Uterus (tissue), 4 donors: ENCODE results near the gene TINAGL1. TPM values are rescaled to one million over a fixed set of nuclear protein-coding genes. Genes with fewer than 3 reads are reported as not detected.

Experiments
- DNase-seq, 2 donors: peaks; one replicate each; pipeline ENCODE4 v3.0.0-alpha.2; 2019 to 2020
- H3K27ac ChIP-seq, 2 donors: fragments of 200-600 bp; sonication (generic); 1 replicate in 1 of 2; 2 replicates in 1 of 2; pipeline ENCODE4 v1.5.1; 2016 to 2018
- H3K27me3 ChIP-seq, 2 donors: fragments of 200-600 bp; sonication (generic); one replicate each; pipeline ENCODE4 v1.5.1; 2018 to 2019; ENCODE audit warnings: control low read depth in 1 of 2
- H3K36me3 ChIP-seq, 2 donors: fragments of 200-600 bp; sonication (generic); one replicate each; pipeline ENCODE4 v1.5.1; 2019; ENCODE audit warnings: control low read depth in 1 of 2
- H3K4me1 ChIP-seq, 2 donors: fragments of 200-600 bp; sonication (generic); one replicate each; pipeline ENCODE4 v1.5.1; 2018 to 2019; ENCODE audit warnings: control low read depth in 1 of 2
- H3K4me3 ChIP-seq, 2 donors: fragments of 200-600 bp; sonication (generic); 1 replicate in 1 of 2; 2 replicates in 1 of 2; pipeline ENCODE4 v1.5.1; 2018 to 2019; ENCODE audit warnings: mild to moderate bottlenecking in 1 of 2
- H3K9me3 ChIP-seq, 2 donors: fragments of 200-600 bp; sonication (generic); one replicate each; pipeline ENCODE4 v1.5.1; 2019; ENCODE audit warnings: control low read depth in 1 of 2
- CTCF ChIP-seq, 4 experiments: fragments of 200-600 bp in 2 of 4; fragments of 450-650 bp in 2 of 4; sonication (generic) in 2 of 4; IDR thresholded peaks; one replicate each; pipeline ENCODE4 v1.5.1; 2016 to 2019; ENCODE audit warnings: antibody characterized with exemption in 4 of 4, mild to moderate bottlenecking in 2 of 4, moderate library complexity in 1 of 4
- POLR2A ChIP-seq, 2 donors: fragments of 450-650 bp; IDR thresholded peaks; one replicate each; pipeline ENCODE4 v1.6.1; 2016; ENCODE audit warnings: antibody characterized with exemption in 2 of 2, mild to moderate bottlenecking in 1 of 2, moderate library complexity in 1 of 2
- intact Hi-C: fragments of 100-400 bp; cut with DNase I; formaldehyde crosslinking; loops from one replicate; pipeline ENCODE4 v1.15.1; 2023; ENCODE audit warnings: low total_unique reads
- total RNA-seq, 4 donors: library from RNA; depleted of rRNA in 3 of 4; stranded (reverse); fragments of >200 nt in 3 of 4; gene quantifications; one replicate each; pipeline versions ENCODE4 v1.1.0 to v1.2.4, GENCODE V29; 2014 to 2023
- donor health status: DM: yes; HTN: yes; CAD: no.

Gene TINAGL1
- total RNA-seq, 4 donors from 2014 or later: 104 to 247 (median 182) TPM

- intact Hi-C loops: no loop called here
- no peaks in the 10 kb centered on the region for H3K9me3 ChIP-seq
- H3K36me3 ChIP-seq: no peaks in the 10 kb centered on the region
- DNase-seq: no peak
- H3K27ac ChIP-seq: no peak overlapping the region
- no peaks in the 10 kb centered on the region for H3K27me3 ChIP-seq
- no peak overlapping the region for H3K4me3 ChIP-seq
- H3K4me1 ChIP-seq: peaks cover 0 to 12% of the 10 kb centered on the region in 2 donors
- TF ChIP-seq CTCF (IDR thresholded peaks at IDR 0.05): no peak
- no peak for TF ChIP-seq POLR2A (IDR thresholded peaks at IDR 0.05)
Measured at GRCh38 chr1:31625561-31626222, 49.4 kb downstream of the TINAGL1 start.

GRCh38 chr1:31626223-31627207, 50.2 kb downstream of the TINAGL1 start:
- Histone ChIP-seq H3K36me3 (no peaks in the 10 kb centered on the region), H3K27me3 (no peaks in the 10 kb centered on the region), H3K4me1 (peaks cover 0 to 12% of the 10 kb centered on the region in 2 donors), H3K27ac (peak overlapping the region in 1 of 2 donors; percentile 31), H3K4me3 (no peak overlapping the region), H3K9me3 (no peaks in the 10 kb centered on the region)
- intact Hi-C loops: no loop called here
- no peak for TF ChIP-seq CTCF (IDR thresholded peaks at IDR 0.05)
- TF ChIP-seq POLR2A (IDR thresholded peaks at IDR 0.05): no peak
- peak; percentile 34 to 45 for DNase-seq

GRCh38 chr1:31627301-31627929, 51.1 kb downstream of the TINAGL1 start:
- no peak for DNase-seq
- H3K4me1 ChIP-seq: peaks cover 0 to 12% of the 10 kb centered on the region in 2 donors
- H3K36me3 ChIP-seq: no peaks in the 10 kb centered on the region
- intact Hi-C loops: no loop called here
- H3K27me3 ChIP-seq: no peaks in the 10 kb centered on the region
- H3K4me3 ChIP-seq: no peak overlapping the region
- H3K9me3 ChIP-seq: no peaks in the 10 kb centered on the region
- TF ChIP-seq CTCF (IDR thresholded peaks at IDR 0.05) (no peak), POLR2A (IDR thresholded peaks at IDR 0.05) (no peak)
- peak overlapping the region; percentile 12 to 31 for H3K27ac ChIP-seq

GRCh38 chr1:31627930-31628559, 51.7 kb downstream of the TINAGL1 start:
- intact Hi-C loops: no loop called here

More at GRCh38 chr1:31627930-31628559, 51.7 kb downstream of the TINAGL1 start:
- DNase-seq: no peak
- Histone ChIP-seq H3K27me3 (no peaks in the 10 kb centered on the region), H3K27ac (peak overlapping the region; percentile 12 to 31), H3K36me3 (no peaks in the 10 kb centered on the region), H3K4me1 (peaks cover 0 to 12% of the 10 kb centered on the region in 2 donors), H3K4me3 (no peak overlapping the region), H3K9me3 (no peaks in the 10 kb centered on the region)
- TF ChIP-seq POLR2A (IDR thresholded peaks at IDR 0.05) (no peak), CTCF (IDR thresholded peaks at IDR 0.05) (no peak)
